Thoracic aorta (tissue), 2 donors: ENCODE data around the gene C12orf56. TPM values are rescaled to one million over a fixed set of nuclear protein-coding genes. Genes with fewer than 3 reads are reported as not detected.

Source experiments
- ATAC-seq: fragments of 150-250 bp; one replicate; pipeline ENCODE4 v1.8.0; 2017; ENCODE audit warnings: low read depth; ENCODE audit not compliant: insufficient number of reproducible peaks, low FRiP score
- DNase-seq: peaks from one replicate; pipeline ENCODE4 v3.0.0-alpha.2; 2020; ENCODE audit warnings: low spot score
- H3K27ac ChIP-seq, 2 donors: fragments of 200-600 bp; sonication (generic); 1 replicate in 1 of 2; 2 replicates in 1 of 2; pipeline ENCODE4 v1.5.1; 2016; ENCODE audit warnings: mild to moderate bottlenecking in 2 of 2, moderate library complexity in 2 of 2
- H3K27me3 ChIP-seq: fragments of 200-600 bp; sonication (generic); replicated peaks from 2 replicates; pipeline ENCODE4 v1.6.0; 2016; ENCODE audit warnings: mild to moderate bottlenecking; ENCODE audit not compliant: insufficient read depth
- H3K36me3 ChIP-seq: fragments of 200-600 bp; sonication (generic); one replicate; pipeline ENCODE4 v1.5.1; 2016
- H3K4me1 ChIP-seq, 2 donors: fragments of 200-600 bp; sonication (generic); 1 replicate in 1 of 2; 2 replicates in 1 of 2; pipeline versions ENCODE4 v1.5.1 to v1.6.0; 2016; ENCODE audit warnings: low read depth in 2 of 2, mild to moderate bottlenecking in 1 of 2; ENCODE audit not compliant: control insufficient read depth in 1 of 2
- H3K4me3 ChIP-seq: fragments of 200-600 bp; sonication (generic); 2 replicates; pipeline ENCODE4 v1.5.1; 2016; ENCODE audit warnings: mild to moderate bottlenecking
- H3K9me3 ChIP-seq: fragments of 200-600 bp; sonication (generic); 2 replicates; pipeline ENCODE4 v1.5.1; 2016
- total RNA-seq, 2 donors: library from RNA; depleted of rRNA; stranded (reverse); fragments of >200 nt; gene quantifications; one replicate each; pipeline versions ENCODE4 v1.1.0 to v1.2.3, GENCODE V29; 2016
- TF ChIP-seq, protein P1 (sequence below): fragments of 200-600 bp; sonication (generic); IDR thresholded peaks from one replicate; pipeline ENCODE4 v1.5.1; 2019; ENCODE audit warnings: antibody characterized with exemption

The C12orf56 gene
- total RNA-seq, 2 donors from 2014 or later: not detected

DNA sequence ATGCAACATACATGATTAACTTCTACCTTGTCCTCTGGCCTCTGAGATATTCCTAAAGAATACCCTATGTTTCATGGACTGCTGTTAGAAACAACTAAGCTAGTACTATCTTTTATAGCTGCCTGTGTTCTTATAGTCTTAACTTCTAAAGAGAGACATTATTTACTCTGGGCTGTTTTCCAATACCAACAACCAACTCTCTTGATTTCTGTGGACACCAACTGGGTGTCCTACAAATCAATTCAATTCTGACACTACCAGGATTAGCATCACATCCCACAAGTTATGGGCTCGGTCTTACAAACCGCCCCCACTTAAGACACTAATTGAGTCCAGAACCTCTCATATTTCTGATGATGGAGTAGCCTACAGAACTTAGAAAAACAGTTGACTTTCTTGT is 21.9 kb upstream of the C12orf56 start:
- Histone ChIP-seq H3K4me3 (no peak overlapping the region), H3K9me3 (no peaks in the 10 kb centered on the region), H3K27me3 (no peaks in the 10 kb centered on the region), H3K36me3 (peaks cover 46% of the 10 kb centered on the region), H3K4me1 (peaks cover 0 to 4% of the 10 kb centered on the region in 2 donors), H3K27ac (no peak overlapping the region)
- DNase-seq: no peak
- TF ChIP-seq, protein P1, sequence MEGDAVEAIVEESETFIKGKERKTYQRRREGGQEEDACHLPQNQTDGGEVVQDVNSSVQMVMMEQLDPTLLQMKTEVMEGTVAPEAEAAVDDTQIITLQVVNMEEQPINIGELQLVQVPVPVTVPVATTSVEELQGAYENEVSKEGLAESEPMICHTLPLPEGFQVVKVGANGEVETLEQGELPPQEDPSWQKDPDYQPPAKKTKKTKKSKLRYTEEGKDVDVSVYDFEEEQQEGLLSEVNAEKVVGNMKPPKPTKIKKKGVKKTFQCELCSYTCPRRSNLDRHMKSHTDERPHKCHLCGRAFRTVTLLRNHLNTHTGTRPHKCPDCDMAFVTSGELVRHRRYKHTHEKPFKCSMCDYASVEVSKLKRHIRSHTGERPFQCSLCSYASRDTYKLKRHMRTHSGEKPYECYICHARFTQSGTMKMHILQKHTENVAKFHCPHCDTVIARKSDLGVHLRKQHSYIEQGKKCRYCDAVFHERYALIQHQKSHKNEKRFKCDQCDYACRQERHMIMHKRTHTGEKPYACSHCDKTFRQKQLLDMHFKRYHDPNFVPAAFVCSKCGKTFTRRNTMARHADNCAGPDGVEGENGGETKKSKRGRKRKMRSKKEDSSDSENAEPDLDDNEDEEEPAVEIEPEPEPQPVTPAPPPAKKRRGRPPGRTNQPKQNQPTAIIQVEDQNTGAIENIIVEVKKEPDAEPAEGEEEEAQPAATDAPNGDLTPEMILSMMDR: no peak
- ATAC-seq: no peak

DNA sequence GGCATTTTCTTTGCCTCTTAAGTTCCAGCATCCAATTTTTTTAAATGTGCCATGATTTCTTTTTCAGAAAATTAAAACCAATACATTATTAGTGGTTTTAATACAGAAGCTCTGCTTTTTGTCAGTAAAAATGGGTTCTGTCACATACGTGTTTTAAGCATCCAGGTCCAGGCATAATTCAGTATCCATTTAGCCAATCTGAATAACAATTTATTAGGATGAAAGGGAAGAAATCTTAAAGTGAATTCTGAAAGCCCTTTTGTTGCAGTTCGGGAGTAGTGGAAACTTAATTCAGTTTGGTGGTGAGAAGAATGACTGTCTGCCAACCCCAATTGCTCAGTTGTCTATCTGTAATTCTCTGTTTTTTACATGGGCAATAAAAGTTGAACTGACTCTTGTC is 20.9 kb upstream of the C12orf56 start:
- Histone ChIP-seq H3K27ac (no peak overlapping the region), H3K9me3 (no peaks in the 10 kb centered on the region), H3K4me1 (peaks cover 0 to 6% of the 10 kb centered on the region in 2 donors), H3K27me3 (no peaks in the 10 kb centered on the region), H3K4me3 (no peak overlapping the region), H3K36me3 (peaks cover 36% of the 10 kb centered on the region)
- no peak for DNase-seq
- ATAC-seq: no peak
- TF ChIP-seq, protein P1: no peak

DNA sequence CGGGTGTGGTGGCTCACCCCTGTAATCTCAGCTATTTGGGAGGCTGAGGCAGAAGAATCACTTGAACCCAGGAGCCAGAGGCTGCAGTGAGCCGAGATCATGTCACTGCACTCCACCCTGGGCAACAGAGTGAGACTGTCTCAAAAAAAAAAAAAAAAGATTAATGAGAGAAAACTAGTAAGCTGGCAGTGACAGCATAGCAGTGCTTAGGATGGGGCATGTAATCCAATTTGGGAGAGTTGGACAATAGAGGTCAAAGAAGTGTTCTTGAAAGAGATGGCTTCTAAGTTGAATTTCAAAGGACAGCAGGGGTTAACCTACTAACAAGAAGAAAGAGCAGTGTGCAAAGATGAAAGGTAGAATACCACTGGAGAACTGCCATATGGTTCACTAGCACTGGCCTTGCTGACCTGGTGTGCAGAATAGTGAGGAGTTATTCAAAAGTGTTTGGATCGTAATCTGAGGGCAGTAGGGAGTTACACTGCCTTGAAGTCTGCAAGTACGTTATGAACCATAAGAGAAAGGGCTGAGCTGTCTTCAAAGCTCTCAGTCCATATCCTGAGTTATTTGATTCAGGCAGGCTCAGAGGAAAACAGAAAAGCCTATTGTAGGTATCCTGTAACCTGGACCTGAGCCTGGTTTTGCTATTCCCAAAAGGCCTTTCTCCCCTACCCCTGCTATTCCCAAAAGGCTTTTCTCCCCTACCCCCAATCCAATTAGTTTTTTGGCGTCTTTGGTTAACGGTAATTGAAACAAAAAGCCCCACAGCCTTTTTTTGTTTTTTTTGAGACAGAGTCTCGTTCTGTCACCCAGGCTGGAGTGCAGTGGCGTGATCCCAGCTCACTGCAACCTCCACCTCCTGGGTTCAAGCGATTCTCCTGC is 17.0 kb upstream of the C12orf56 start:
- TF ChIP-seq, protein P1: no peak
- Histone ChIP-seq H3K36me3 (peaks cover 20% of the 10 kb centered on the region), H3K27ac (no peak overlapping the region), H3K9me3 (no peaks in the 10 kb centered on the region), H3K27me3 (no peaks in the 10 kb centered on the region), H3K4me3 (no peak overlapping the region), H3K4me1 (peaks cover 5 to 16% of the 10 kb centered on the region in 2 donors)
- ATAC-seq (no peak), DNase-seq (no peak)

DNA sequence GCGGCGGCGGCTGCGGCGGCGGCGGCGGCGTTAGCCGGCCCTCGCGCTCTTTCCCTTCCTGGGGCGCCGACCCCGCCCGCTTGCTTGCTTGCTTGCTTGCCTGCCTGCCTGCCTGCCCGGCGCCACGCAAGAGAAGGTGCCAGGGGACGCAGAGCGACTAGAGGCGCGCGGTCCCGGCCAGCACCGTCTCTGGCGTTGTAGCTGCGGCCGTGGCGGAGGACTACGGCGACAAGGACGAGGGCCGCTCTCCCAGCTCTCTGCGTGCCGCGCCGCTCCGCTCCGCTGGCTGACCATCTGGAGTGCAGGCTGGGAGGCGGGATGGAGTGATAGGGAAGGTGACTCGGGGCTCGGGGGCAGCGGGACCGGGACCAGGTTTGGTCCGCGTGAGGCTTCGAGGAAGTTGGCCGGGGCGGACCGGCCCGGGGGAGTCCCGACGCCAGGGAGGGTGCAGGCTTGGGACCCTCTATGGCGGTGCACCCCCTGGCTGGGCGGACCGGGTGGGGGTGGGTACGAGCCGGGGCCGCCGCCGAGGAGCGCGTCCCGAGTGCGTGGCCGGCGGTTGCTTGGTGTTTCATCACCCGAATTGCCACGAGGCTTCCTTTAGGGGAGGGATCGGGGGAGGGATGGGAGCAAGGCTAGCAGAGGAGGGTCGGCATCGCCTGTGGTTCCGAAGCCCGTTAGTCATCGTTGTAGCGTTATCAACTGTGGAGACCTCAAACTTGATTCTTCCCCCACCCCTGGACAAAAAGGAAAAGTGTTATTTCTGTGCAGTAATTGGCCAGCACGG is 14.1 kb upstream of the C12orf56 start:
- peak; percentile 21 for DNase-seq
- no peaks in the 10 kb centered on the region for H3K27me3 ChIP-seq

More for the DNA sequence above, 14.1 kb upstream of the C12orf56 start:
- peaks cover 5 to 16% of the 10 kb centered on the region in 2 donors for H3K4me1 ChIP-seq
- TF ChIP-seq, protein P1: no peak
- peak overlapping the region; percentile 96 for H3K4me3 ChIP-seq
- H3K27ac ChIP-seq: peak overlapping the region; percentile 97 to 98
- H3K9me3 ChIP-seq: no peaks in the 10 kb centered on the region
- peak; percentile 15 for ATAC-seq
- H3K36me3 ChIP-seq: no peaks in the 10 kb centered on the region
